HEK293 (cell line): Measurements from ENCODE around the gene RNU1-3.
A peak's percentile ranks its signal among the peaks of the same experiment; 100 is the strongest.

ENCODE experiments used
- FEZF1 ChIP-seq: fragments of 450-650 bp; formaldehyde crosslinking; IDR thresholded peaks from 2 replicates; pipeline ENCODE4 v1.5.1; 2016; ENCODE audit warnings: missing biosample characterization, missing genetic modification characterization
- GFI1B ChIP-seq: fragments of 450-650 bp; formaldehyde crosslinking; IDR thresholded peaks from 2 replicates; pipeline ENCODE4 v1.5.1; 2016; ENCODE audit warnings: missing biosample characterization, missing genetic modification characterization
- KLF10 ChIP-seq: fragments of 450-650 bp; IDR thresholded peaks from 2 replicates; pipeline ENCODE4 v1.5.1; 2018; ENCODE audit warnings: missing biosample characterization, mild to moderate bottlenecking, missing genetic modification characterization
- MZF1 ChIP-seq: fragments of 450-650 bp; formaldehyde crosslinking; IDR thresholded peaks from 2 replicates; pipeline ENCODE4 v1.5.1; 2017; ENCODE audit warnings: missing biosample characterization, missing genetic modification characterization, borderline replicate concordance
- WT1 ChIP-seq: fragments of 450-650 bp; formaldehyde crosslinking; IDR thresholded peaks from 2 replicates; pipeline ENCODE4 v1.5.1; 2016; ENCODE audit warnings: missing biosample characterization, missing genetic modification characterization
- YY1 ChIP-seq: fragments of 450-650 bp; formaldehyde crosslinking; IDR thresholded peaks from 2 replicates; pipeline ENCODE4 v1.5.1; 2018; ENCODE audit warnings: missing biosample characterization, missing genetic modification characterization
- YY2 ChIP-seq: fragments of 450-650 bp; formaldehyde crosslinking; IDR thresholded peaks from 2 replicates; pipeline ENCODE4 v1.5.1; 2016; ENCODE audit warnings: missing biosample characterization, missing genetic modification characterization
- ZBTB1 ChIP-seq: fragments of 450-650 bp; formaldehyde crosslinking; IDR thresholded peaks from 2 replicates; pipeline ENCODE4 v1.5.1; 2016; ENCODE audit warnings: missing biosample characterization, missing genetic modification characterization
- ZBTB17 ChIP-seq: fragments of 450-650 bp; formaldehyde crosslinking; IDR thresholded peaks from 2 replicates; pipeline ENCODE4 v1.5.1; 2016; ENCODE audit warnings: missing biosample characterization, missing genetic modification characterization
- ZBTB26 ChIP-seq: fragments of 450-650 bp; formaldehyde crosslinking; optimal IDR thresholded peaks from 2 replicates; pipeline ENCODE3; 2016; ENCODE audit warnings: missing biosample characterization, mild to moderate bottlenecking, missing genetic modification characterization
- ZFP3 ChIP-seq: fragments of 450-650 bp; formaldehyde crosslinking; IDR thresholded peaks from 2 replicates; pipeline ENCODE4 v1.5.1; 2016; ENCODE audit warnings: low read depth, missing biosample characterization, missing genetic modification characterization
- ZIC2 ChIP-seq: fragments of 450-650 bp; formaldehyde crosslinking; IDR thresholded peaks from 2 replicates; pipeline ENCODE4 v1.5.1; 2016; ENCODE audit warnings: missing biosample characterization, missing genetic modification characterization
- ZNF133 ChIP-seq: fragments of 450-650 bp; formaldehyde crosslinking; IDR thresholded peaks from 2 replicates; pipeline ENCODE4 v1.5.1; 2016; ENCODE audit warnings: missing biosample characterization, missing genetic modification characterization
- ZNF140 ChIP-seq: fragments of 450-650 bp; formaldehyde crosslinking; IDR thresholded peaks from 2 replicates; pipeline ENCODE4 v1.5.1; 2016; ENCODE audit warnings: missing biosample characterization, missing genetic modification characterization
- ZNF202 ChIP-seq: fragments of 450-650 bp; formaldehyde crosslinking; IDR thresholded peaks from 2 replicates; pipeline ENCODE4 v1.5.1; 2016; ENCODE audit warnings: missing biosample characterization, missing genetic modification characterization, borderline replicate concordance
- ZNF398 ChIP-seq: fragments of 450-650 bp; formaldehyde crosslinking; IDR thresholded peaks from 2 replicates; pipeline ENCODE4 v1.5.1; 2017; ENCODE audit warnings: missing biosample characterization, missing genetic modification characterization
- ZNF544 ChIP-seq: fragments of 450-650 bp; formaldehyde crosslinking; IDR thresholded peaks from 2 replicates; pipeline ENCODE4 v1.5.0; 2017; ENCODE audit warnings: missing biosample characterization, missing genetic modification characterization
- ZNF768 ChIP-seq: fragments of 450-650 bp; formaldehyde crosslinking; IDR thresholded peaks from 2 replicates; pipeline ENCODE4 v1.5.1; 2018; ENCODE audit warnings: missing biosample characterization, mild to moderate bottlenecking, missing genetic modification characterization
- ZNF837 ChIP-seq: fragments of 450-650 bp; formaldehyde crosslinking; IDR thresholded peaks from 2 replicates; pipeline ENCODE4 v1.5.1; 2016; ENCODE audit warnings: missing biosample characterization, missing genetic modification characterization
- ZSCAN23 ChIP-seq: fragments of 450-650 bp; formaldehyde crosslinking; IDR thresholded peaks from 2 replicates; pipeline ENCODE4 v1.5.1; 2016; ENCODE audit warnings: missing biosample characterization, missing genetic modification characterization
- TF ChIP-seq, protein P1 (sequence below): fragments of 450-650 bp; formaldehyde crosslinking; IDR thresholded peaks from 2 replicates; pipeline ENCODE4 v1.5.1; 2016; ENCODE audit warnings: missing biosample characterization, missing genetic modification characterization
- TF ChIP-seq, protein P2 (sequence below): fragments of 450-650 bp; formaldehyde crosslinking; conservative IDR thresholded peaks from 2 replicates; pipeline ENCODE4 v1.5.1; 2016; ENCODE audit warnings: low read depth, missing biosample characterization, missing genetic modification characterization
- TF ChIP-seq, protein P3 (sequence below): fragments of 450-650 bp; formaldehyde crosslinking; IDR thresholded peaks from 2 replicates; pipeline ENCODE4 v1.5.1; 2016; ENCODE audit warnings: missing biosample characterization, missing genetic modification characterization
- TF ChIP-seq, protein P4 (sequence below): fragments of 450-650 bp; formaldehyde crosslinking; IDR thresholded peaks from 2 replicates; pipeline ENCODE4 v1.5.1; 2016; ENCODE audit warnings: missing biosample characterization, missing genetic modification characterization
- TF ChIP-seq, protein P5 (sequence below): fragments of 450-650 bp; formaldehyde crosslinking; IDR thresholded peaks from 2 replicates; pipeline ENCODE4 v1.5.1; 2017; ENCODE audit warnings: missing biosample characterization, missing genetic modification characterization

RNU1-3 gene

DNA sequence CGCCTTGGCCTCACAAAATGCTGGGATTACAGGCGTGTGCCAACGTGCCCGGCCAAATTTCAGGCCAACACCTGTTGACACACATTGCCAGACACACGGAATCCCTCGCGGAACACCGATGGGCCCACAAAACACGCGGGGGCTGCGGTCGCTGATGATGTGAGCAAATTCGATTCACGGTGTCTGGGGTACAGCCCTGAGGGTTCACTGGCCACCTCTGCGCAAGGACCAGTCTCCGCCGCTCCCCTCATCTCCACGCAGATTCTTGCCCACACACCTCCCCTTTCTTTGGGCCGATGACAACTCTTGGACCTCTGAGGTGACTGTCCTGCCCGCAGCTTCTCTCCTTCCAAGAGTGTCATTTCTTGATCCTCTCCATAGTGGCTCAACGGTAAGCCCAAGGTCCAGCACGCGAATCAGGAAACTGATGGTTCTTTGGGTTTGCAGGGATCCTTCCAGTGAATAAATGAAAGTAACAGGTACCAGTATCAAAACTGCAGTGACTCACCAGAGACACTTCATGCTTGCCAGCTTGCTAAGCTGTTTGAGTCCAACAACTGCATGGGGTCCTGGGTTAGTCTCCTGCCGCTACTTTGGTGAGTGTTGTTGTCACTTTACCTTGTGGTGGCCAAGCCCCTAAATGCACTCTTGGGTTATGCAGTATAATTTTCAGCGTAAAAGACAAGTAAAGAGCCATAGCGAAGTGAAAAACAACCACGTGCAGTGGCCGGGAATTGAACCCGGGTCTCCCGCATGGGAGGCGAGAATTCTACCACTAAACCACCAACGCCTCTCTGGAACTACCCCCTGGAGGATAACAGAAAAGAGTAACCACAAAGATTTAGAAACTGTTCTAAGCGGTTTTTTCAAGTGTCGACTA lies 11.0 kb upstream of the RNU1-3 start (continued):
- TF ChIP-seq ZSCAN23 (tag by site-specific recombination) (peak; percentile 70; the same call in 1 of the 2 replicates), ZNF202 (tag by site-specific recombination) (no peak), YY1 (tag by site-specific recombination) (0 out of 2 replicates have a peak, but pooled peaks have one; percentile 35), ZBTB26 (peak; percentile 5), ZNF768 (tag by site-specific recombination) (no peak), ZIC2 (tag by site-specific recombination) (peak; percentile 38), ZNF140 (tag by site-specific recombination) (no peak), WT1 (tag by site-specific recombination) (no peak), YY2 (tag by site-specific recombination) (no peak), MZF1 (tag by site-specific recombination) (no peak), ZNF544 (tag by site-specific recombination) (no peak), ZFP3 (tag by site-specific recombination) (no peak), ZNF133 (no peak), ZNF398 (tag by site-specific recombination) (no peak), ZBTB1 (no peak), FEZF1 (tag by site-specific recombination) (no peak), KLF10 (peak; percentile 92), ZBTB17 (tag by site-specific recombination) (peak; percentile 50), GFI1B (tag by site-specific recombination) (no peak), ZNF837 (tag by site-specific recombination) (no peak)
- TF ChIP-seq, protein P1, sequence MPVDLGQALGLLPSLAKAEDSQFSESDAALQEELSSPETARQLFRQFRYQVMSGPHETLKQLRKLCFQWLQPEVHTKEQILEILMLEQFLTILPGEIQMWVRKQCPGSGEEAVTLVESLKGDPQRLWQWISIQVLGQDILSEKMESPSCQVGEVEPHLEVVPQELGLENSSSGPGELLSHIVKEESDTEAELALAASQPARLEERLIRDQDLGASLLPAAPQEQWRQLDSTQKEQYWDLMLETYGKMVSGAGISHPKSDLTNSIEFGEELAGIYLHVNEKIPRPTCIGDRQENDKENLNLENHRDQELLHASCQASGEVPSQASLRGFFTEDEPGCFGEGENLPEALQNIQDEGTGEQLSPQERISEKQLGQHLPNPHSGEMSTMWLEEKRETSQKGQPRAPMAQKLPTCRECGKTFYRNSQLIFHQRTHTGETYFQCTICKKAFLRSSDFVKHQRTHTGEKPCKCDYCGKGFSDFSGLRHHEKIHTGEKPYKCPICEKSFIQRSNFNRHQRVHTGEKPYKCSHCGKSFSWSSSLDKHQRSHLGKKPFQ (tag by site-specific recombination), result no peak
- TF ChIP-seq, protein P2, sequence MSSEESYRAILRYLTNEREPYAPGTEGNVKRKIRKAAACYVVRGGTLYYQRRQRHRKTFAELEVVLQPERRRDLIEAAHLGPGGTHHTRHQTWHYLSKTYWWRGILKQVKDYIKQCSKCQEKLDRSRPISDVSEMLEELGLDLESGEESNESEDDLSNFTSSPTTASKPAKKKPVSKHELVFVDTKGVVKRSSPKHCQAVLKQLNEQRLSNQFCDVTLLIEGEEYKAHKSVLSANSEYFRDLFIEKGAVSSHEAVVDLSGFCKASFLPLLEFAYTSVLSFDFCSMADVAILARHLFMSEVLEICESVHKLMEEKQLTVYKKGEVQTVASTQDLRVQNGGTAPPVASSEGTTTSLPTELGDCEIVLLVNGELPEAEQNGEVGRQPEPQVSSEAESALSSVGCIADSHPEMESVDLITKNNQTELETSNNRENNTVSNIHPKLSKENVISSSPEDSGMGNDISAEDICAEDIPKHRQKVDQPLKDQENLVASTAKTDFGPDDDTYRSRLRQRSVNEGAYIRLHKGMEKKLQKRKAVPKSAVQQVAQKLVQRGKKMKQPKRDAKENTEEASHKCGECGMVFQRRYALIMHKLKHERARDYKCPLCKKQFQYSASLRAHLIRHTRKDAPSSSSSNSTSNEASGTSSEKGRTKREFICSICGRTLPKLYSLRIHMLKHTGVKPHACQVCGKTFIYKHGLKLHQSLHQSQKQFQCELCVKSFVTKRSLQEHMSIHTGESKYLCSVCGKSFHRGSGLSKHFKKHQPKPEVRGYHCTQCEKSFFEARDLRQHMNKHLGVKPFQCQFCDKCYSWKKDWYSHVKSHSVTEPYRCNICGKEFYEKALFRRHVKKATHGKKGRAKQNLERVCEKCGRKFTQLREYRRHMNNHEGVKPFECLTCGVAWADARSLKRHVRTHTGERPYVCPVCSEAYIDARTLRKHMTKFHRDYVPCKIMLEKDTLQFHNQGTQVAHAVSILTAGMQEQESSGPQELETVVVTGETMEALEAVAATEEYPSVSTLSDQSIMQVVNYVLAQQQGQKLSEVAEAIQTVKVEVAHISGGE (tag by site-specific recombination), result no peak
- TF ChIP-seq, protein P3, sequence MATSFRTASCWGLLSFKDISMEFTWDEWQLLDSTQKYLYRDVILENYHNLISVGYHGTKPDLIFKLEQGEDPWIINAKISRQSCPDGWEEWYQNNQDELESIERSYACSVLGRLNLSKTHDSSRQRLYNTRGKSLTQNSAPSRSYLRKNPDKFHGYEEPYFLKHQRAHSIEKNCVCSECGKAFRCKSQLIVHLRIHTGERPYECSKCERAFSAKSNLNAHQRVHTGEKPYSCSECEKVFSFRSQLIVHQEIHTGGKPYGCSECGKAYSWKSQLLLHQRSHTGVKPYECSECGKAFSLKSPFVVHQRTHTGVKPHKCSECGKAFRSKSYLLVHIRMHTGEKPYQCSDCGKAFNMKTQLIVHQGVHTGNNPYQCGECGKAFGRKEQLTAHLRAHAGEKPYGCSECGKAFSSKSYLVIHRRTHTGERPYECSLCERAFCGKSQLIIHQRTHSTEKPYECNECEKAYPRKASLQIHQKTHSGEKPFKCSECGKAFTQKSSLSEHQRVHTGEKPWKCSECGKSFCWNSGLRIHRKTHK (tag by site-specific recombination), result no peak
- TF ChIP-seq, protein P4, sequence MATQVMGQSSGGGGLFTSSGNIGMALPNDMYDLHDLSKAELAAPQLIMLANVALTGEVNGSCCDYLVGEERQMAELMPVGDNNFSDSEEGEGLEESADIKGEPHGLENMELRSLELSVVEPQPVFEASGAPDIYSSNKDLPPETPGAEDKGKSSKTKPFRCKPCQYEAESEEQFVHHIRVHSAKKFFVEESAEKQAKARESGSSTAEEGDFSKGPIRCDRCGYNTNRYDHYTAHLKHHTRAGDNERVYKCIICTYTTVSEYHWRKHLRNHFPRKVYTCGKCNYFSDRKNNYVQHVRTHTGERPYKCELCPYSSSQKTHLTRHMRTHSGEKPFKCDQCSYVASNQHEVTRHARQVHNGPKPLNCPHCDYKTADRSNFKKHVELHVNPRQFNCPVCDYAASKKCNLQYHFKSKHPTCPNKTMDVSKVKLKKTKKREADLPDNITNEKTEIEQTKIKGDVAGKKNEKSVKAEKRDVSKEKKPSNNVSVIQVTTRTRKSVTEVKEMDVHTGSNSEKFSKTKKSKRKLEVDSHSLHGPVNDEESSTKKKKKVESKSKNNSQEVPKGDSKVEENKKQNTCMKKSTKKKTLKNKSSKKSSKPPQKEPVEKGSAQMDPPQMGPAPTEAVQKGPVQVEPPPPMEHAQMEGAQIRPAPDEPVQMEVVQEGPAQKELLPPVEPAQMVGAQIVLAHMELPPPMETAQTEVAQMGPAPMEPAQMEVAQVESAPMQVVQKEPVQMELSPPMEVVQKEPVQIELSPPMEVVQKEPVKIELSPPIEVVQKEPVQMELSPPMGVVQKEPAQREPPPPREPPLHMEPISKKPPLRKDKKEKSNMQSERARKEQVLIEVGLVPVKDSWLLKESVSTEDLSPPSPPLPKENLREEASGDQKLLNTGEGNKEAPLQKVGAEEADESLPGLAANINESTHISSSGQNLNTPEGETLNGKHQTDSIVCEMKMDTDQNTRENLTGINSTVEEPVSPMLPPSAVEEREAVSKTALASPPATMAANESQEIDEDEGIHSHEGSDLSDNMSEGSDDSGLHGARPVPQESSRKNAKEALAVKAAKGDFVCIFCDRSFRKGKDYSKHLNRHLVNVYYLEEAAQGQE (tag by site-specific recombination), result no peak
- TF ChIP-seq, protein P5, sequence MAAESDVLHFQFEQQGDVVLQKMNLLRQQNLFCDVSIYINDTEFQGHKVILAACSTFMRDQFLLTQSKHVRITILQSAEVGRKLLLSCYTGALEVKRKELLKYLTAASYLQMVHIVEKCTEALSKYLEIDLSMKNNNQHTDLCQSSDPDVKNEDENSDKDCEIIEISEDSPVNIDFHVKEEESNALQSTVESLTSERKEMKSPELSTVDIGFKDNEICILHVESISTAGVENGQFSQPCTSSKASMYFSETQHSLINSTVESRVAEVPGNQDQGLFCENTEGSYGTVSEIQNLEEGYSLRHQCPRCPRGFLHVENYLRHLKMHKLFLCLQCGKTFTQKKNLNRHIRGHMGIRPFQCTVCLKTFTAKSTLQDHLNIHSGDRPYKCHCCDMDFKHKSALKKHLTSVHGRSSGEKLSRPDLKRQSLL (tag by site-specific recombination), result no peak; the same call in 1 of the 2 replicates
